ENCODE data around the gene HS3ST6.

DNA sequence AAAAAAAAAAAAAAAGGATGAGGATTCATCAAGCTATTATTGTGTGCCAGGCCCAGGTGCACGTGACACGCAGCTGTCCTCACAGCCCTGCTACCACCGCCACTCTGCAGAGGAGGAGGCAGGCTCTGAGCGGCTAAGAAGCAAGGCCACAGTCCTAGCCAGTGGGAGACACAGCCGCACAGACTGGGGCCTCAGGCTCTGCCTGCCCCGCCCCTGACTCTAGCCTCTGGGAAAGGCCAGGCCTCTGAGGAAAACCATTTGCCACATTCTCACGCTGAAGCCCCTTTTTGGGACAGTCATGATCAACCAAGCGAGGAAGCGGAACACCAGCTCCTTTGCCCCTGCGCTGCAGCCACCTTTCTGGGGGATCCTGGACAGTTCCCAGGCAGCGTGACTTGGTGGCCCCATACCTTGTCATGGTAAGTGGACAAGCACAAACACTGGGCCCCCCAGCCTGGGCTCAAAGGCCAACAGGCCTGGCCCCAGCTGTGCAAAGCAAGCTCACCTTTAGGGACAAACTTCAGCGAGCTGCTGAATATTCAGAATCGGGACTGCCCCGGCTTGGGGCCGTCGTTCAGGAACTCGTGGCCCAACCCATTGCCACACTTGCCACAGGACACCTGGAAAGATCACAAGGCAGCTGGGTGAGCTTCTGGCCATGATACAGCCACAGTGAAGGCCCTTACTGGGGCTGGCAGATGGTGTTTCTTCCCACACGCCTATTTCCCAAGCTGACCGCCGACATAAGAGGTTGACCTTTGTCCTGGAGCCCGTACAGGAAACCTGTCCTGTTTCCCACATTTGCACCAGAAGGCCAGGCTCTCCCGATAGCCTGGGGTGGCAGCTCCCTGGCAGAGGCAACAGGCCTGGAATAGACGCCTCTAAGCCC is 22.3 kb upstream of the HS3ST6 start:
- TF ChIP-seq, protein P1, sequence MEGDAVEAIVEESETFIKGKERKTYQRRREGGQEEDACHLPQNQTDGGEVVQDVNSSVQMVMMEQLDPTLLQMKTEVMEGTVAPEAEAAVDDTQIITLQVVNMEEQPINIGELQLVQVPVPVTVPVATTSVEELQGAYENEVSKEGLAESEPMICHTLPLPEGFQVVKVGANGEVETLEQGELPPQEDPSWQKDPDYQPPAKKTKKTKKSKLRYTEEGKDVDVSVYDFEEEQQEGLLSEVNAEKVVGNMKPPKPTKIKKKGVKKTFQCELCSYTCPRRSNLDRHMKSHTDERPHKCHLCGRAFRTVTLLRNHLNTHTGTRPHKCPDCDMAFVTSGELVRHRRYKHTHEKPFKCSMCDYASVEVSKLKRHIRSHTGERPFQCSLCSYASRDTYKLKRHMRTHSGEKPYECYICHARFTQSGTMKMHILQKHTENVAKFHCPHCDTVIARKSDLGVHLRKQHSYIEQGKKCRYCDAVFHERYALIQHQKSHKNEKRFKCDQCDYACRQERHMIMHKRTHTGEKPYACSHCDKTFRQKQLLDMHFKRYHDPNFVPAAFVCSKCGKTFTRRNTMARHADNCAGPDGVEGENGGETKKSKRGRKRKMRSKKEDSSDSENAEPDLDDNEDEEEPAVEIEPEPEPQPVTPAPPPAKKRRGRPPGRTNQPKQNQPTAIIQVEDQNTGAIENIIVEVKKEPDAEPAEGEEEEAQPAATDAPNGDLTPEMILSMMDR (IDR thresholded peaks at IDR 0.05; ENCODE audit: insufficient read depth, low read length), result no peak
- TF ChIP-seq POLR2AphosphoS5 (IDR thresholded peaks at IDR 0.05; ENCODE audit: low read depth), result peak; percentile 75
- TF ChIP-seq, protein P2, sequence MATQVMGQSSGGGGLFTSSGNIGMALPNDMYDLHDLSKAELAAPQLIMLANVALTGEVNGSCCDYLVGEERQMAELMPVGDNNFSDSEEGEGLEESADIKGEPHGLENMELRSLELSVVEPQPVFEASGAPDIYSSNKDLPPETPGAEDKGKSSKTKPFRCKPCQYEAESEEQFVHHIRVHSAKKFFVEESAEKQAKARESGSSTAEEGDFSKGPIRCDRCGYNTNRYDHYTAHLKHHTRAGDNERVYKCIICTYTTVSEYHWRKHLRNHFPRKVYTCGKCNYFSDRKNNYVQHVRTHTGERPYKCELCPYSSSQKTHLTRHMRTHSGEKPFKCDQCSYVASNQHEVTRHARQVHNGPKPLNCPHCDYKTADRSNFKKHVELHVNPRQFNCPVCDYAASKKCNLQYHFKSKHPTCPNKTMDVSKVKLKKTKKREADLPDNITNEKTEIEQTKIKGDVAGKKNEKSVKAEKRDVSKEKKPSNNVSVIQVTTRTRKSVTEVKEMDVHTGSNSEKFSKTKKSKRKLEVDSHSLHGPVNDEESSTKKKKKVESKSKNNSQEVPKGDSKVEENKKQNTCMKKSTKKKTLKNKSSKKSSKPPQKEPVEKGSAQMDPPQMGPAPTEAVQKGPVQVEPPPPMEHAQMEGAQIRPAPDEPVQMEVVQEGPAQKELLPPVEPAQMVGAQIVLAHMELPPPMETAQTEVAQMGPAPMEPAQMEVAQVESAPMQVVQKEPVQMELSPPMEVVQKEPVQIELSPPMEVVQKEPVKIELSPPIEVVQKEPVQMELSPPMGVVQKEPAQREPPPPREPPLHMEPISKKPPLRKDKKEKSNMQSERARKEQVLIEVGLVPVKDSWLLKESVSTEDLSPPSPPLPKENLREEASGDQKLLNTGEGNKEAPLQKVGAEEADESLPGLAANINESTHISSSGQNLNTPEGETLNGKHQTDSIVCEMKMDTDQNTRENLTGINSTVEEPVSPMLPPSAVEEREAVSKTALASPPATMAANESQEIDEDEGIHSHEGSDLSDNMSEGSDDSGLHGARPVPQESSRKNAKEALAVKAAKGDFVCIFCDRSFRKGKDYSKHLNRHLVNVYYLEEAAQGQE (IDR thresholded peaks at IDR 0.05; ENCODE audit: insufficient replicate concordance, low read depth), result no peak
- no peak for TF ChIP-seq GABPA (IDR thresholded peaks at IDR 0.05; ENCODE audit: low read depth)
- no peak for TF ChIP-seq SPI1 (IDR thresholded peaks at IDR 0.05; ENCODE audit: borderline replicate concordance, low read depth)

Data from HL-60 (cell line).